ENCODE results near the gene PROSER3.

Gene PROSER3

DNA sequence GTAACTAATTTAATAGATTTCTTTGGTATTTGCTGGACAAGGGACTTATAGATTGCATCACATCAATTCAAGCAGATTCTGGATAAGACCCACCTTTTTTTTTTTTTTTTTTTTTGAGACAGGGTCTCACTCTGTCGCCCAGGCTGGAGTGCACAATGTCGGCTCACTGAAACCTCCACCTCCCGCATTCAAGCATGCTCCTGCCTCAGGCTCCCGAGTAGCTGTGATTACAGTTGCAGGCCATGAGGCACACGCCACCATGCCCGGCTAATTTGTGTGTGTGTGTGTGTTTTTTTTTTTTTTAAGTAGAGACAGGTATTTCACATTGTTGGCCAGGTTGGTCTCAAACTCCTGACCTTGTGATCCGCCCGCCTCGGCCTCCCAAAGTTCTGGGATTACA is 58.9 kb downstream of the PROSER3 start:
- DNase-seq (ENCODE audit: low read depth in 1 of 2, low spot score in 1 of 2), result no peak

DNA sequence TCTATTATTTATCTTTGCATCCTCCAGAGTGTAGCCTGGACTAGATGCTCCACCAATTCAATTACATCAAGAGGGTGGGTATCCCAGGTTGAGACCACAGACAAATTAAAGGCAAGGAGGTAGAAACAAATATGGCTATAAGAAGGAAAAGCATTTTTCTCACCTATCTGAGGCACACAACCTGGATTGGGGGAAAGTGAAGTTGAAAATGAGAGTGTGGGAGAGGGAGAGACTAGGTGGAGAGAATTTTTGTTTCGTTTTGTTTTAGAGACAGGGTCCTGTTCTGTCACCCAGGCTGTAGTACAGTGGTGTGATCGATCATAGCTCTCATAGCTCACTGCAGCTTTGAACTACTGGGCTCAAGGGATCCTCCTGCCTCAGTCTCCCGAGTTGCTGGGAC is 60.5 kb downstream of the PROSER3 start:
- DNase-seq (ENCODE audit: low read depth in 1 of 2, low spot score in 1 of 2), result no peak

Data from activated CD4-positive, alpha-beta T cell treated with anti-CD3 and anti-CD28 coated beads, Interleukin-2, amount 50 U/mL, for 24 hours (primary cell).